Motor neuron (in vitro differentiated cells): Measurements from ENCODE around the gene PCDHGB7. TPM values are rescaled to one million over a fixed set of nuclear protein-coding genes. Genes with fewer than 3 reads are reported as not detected.
"Not testable (repeated sequence)": the region's sequence is repeated elsewhere in the genome, so short reads cannot be mapped to it uniquely, and the experiment has no call there.

ENCODE experiments used
- ATAC-seq, 8 experiments: fragments of 200-7000 bp; cut with Tn5 transposase; replicated peaks in 6 of 8; 2 replicates each; pipeline ENCODE4 v1.8.0; 2021; ENCODE audit warnings: mild to moderate bottlenecking in 8 of 8, moderate library complexity in 8 of 8
- H3K27ac ChIP-seq, 2 donors: fragments of 250-450 bp; sonication (Bioruptor Pico); 2 replicates each; pipeline ENCODE4 v1.9.0; 2021; ENCODE audit warnings: antibody characterized with exemption in 2 of 2, mild to moderate bottlenecking in 2 of 2, moderate library complexity in 1 of 2
- H3K4me1 ChIP-seq, 2 donors: fragments of 250-450 bp; sonication (Bioruptor Pico); replicated peaks in 1 of 2; 2 replicates each; pipeline ENCODE4 v1.6.1; 2021; ENCODE audit warnings: antibody characterized with exemption in 2 of 2, mild to moderate bottlenecking in 2 of 2, moderate library complexity in 1 of 2
- H3K4me3 ChIP-seq, 5 donors: fragments of 250-450 bp; sonication (Bioruptor Pico); 2 replicates each; pipeline ENCODE4 v1.9.0; 2021; ENCODE audit warnings: antibody characterized with exemption in 5 of 5, mild to moderate bottlenecking in 5 of 5, moderate library complexity in 4 of 5
- WGBS, 10 experiments: fragments of 450-650 bp; shearing (Covaris generic); methylation state at CpG; one replicate each; pipeline ENCODE4 v1.0.0; 2022; 5-methylcytosine and 5-hydroxymethylcytosine counted together
- in situ Hi-C, 9 experiments: fragments of 400-800 bp; cut with MboI; loops; one replicate each; pipeline ENCODE4 v1.15.0; 2021; ENCODE audit warnings: low sequenced_read_pairs in 9 of 9, low pct_unique_long_range_greater_than_20kb in 2 of 9; ENCODE audit not compliant: unreplicated experiment in 9 of 9
- total RNA-seq, 8 experiments: library from RNA; unstranded; fragments of 300-600 nt; gene quantifications; 2 replicates each; pipeline versions ENCODE4 v1.2.3 to v1.2.4, GENCODE V29; 2022

The PCDHGB7 gene
- total RNA-seq, 8 experiments from 2014 or later, result 4.7 to 31.4 (median 9.2) TPM

DNA sequence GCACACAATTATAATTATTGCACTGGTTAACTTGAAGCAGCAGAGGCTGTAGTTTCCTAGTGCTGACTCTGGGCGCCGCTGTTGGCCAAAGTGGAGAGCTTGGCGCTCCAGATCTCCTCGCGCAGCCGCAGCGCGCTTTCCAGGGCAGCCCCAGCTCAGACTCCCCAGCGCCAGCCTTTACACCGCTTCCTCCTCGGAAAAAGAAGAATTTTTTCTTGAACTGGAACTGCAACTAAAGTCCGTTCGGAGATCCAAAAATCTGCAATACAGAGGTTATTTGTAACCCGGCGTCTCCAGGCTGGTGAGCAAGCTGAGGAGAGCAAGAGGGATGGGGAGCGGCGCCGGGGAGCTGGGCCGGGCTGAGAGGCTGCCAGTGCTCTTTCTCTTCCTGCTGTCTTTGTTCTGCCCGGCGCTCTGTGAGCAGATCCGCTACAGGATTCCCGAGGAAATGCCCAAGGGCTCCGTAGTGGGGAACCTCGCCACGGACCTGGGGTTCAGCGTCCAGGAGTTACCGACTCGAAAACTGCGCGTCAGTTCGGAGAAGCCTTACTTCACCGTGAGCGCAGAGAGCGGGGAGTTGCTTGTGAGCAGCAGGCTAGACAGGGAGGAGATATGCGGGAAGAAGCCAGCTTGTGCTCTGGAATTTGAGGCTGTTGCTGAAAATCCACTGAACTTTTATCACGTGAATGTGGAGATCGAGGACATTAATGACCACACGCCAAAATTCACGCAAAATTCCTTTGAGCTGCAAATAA, 29.7 kb upstream of the PCDHGB7 start, which contains the start of gene PCDHGB4:
Gene PCDHGB4, plus strand, starts transcription at position 142 of the 755 bp plus-strand sequence. Its CDS starts 187 bp downstream, at position 329.
- H3K4me1 ChIP-seq, in situ Hi-C loops, H3K27ac ChIP-seq: not testable (repeated sequence)
- ATAC-seq, result peak in 5 of 8 experiments; percentile 60 to 99 (median 74)
- 0 to 82% (median 48%) methylated on average over 2 to 12 of the region's 40 CpGs; no CpG with 5 or more reads in 4 of the 10 experiments for WGBS, 10 experiments
- peak within 1 kb of the TSS in 1 of 5 donors; percentile 46 for H3K4me3 ChIP-seq

DNA sequence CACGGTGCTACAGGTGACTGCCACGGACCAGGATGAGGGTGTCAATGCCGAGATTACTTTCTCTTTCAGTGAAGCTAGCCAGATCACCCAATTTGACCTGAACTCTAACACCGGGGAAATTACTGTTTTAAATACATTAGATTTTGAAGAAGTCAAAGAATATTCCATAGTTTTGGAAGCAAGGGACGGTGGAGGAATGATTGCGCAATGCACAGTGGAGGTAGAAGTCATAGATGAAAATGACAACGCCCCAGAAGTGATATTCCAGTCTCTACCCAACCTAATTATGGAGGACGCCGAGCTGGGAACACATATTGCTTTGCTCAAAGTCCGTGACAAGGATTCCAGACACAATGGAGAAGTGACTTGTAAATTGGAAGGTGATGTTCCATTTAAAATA, 28.8 kb upstream of the PCDHGB7 start:
- ATAC-seq, result no peak
- H3K4me1 ChIP-seq, result no peaks in the 10 kb centered on the region
- no peak overlapping the region for H3K27ac ChIP-seq
- in situ Hi-C loops, result no loop called here
- H3K4me3 ChIP-seq, result peak overlapping the region in 1 of 5 donors; percentile 24
- WGBS, 10 experiments, result 27 to 100% (median 84%) methylated on average over 3 to 9 of the region's 10 CpGs

DNA sequence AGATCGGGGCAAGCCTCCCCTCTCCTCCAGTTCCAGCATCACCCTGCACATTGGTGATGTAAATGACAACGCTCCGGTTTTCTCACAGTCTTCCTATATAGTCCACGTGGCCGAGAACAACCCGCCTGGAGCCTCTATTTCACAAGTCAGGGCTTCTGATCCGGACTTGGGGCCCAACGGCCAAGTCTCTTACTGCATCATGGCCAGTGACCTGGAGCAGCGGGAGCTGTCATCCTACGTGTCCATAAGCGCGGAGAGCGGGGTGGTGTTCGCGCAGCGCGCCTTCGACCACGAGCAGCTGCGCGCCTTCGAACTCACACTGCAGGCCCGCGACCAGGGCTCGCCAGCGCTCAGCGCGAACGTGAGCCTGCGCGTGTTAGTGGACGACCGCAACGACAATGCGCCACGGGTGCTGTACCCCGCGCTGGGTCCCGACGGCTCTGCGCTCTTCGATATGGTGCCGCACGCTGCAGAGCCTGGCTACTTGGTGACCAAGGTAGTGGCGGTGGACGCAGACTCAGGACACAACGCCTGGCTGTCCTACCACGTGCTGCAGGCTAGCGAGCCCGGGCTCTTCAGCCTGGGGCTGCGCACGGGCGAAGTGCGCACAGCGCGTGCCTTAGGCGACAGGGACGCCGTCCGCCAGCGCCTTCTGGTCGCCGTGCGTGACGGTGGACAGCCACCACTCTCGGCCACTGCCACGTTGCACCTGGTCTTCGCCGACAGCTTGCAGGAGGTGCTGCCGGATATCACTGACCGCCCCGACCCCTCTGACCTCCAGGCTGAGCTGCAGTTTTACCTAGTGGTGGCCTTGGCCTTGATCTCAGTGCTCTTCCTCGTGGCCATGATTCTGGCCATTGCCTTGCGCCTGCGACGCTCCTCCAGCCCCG, 28.1 kb upstream of the PCDHGB7 start:
- 18 to 100% (median 92%) methylated on average over 2 to 53 of the region's 77 CpGs; no CpG with 5 or more reads in 4 of the 10 experiments for WGBS, 10 experiments

DNA sequence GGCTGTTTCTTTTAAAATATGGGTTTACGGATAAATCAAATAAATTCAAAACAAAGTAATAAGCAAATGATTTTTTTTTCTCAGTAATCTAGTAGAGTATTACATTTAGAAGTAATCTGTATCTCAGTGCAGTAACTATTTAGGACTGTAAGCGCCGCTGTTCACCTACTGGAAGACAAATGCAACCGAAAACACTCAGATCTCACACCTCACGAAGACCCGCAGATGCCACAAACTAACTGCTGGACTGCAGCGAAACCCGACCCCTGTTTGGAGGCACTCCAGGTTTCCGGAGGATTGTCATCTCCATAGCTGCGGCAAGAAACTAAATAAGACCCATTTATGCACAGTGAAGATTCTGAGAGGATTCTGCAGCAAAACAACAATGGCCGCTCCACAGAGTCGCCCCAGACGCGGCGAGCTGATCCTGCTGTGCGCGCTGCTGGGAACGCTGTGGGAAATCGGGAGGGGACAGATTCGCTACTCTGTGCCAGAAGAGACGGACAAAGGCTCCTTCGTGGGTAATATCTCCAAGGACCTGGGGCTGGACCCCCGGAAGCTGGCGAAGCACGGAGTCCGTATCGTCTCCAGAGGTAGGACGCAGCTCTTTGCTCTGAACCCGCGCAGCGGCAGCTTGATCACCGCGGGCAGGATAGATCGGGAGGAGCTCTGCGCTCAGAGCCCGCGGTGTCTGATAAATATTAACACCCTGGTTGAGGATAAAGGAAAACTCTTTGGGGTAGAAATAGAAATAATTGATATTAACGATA, 24.9 kb upstream of the PCDHGB7 start, which contains the start of gene PCDHGA8:
Gene PCDHGA8, plus strand, starts transcription at position 205 of the 770 bp plus-strand sequence. Its CDS starts 181 bp downstream, at position 386.
- 15 to 96% (median 83%) methylated on average over 1 to 38 of the region's 38 CpGs for WGBS, 10 experiments
- in situ Hi-C loops, result no loop called here
- no peak within 1 kb of the TSS for H3K4me3 ChIP-seq
- H3K4me1 ChIP-seq, result no peaks in the 10 kb centered on the region
- H3K27ac ChIP-seq, result no peak within 1 kb of the TSS
- no peak for ATAC-seq

More for the DNA sequence above, 28.1 kb upstream of the PCDHGB7 start:
- Histone ChIP-seq H3K27ac (no peak overlapping the region), H3K4me3 (no peak overlapping the region), H3K4me1 (no peaks in the 10 kb centered on the region)
- no peak for ATAC-seq
- in situ Hi-C loops, result no loop called here

DNA sequence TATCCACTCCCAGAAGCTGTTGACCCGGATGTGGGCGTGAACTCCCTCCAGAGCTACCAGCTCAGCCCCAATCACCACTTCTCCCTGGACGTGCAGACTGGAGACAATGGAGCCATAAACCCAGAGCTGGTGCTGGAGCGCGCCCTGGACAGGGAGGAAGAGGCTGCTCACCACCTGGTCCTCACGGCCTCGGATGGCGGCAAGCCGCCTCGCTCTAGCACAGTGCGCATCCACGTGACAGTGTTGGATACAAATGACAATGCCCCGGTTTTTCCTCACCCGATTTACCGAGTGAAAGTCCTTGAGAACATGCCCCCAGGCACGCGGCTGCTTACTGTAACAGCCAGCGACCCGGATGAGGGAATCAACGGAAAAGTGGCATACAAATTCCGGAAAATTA, 24.2 kb upstream of the PCDHGB7 start:
- Histone ChIP-seq H3K4me3 (no peak overlapping the region), H3K4me1 (no peaks in the 10 kb centered on the region), H3K27ac (no peak overlapping the region)
- no peak for ATAC-seq
- 0 to 97% (median 90%) methylated on average over 2 to 18 of the region's 21 CpGs for WGBS, 10 experiments
- in situ Hi-C loops, result no loop called here

DNA sequence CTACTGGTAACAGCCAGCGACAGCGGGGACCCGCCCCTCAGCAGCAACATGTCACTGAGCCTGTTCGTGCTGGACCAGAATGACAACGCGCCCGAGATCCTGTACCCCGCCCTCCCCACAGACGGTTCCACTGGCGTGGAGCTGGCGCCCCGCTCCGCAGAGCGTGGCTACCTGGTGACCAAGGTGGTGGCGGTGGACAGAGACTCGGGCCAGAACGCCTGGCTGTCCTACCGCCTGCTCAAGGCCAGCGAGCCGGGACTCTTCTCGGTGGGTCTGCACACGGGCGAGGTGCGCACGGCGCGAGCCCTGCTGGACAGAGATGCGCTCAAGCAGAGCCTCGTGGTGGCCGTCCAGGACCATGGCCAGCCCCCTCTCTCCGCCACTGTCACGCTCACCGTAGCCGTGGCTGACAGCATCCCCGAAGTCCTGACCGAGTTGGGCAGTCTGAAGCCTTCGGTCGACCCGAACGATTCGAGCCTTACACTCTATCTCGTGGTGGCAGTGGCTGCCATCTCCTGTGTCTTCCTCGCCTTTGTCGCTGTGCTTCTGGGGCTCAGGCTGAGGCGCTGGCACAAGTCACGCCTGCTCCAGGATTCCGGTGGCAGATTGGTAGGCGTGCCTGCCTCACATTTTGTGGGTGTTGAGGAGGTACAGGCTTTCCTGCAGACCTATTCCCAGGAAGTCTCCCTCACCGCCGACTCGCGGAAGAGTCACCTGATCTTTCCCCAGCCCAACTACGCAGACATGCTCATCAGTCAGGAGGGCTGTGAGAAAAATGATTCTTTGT, 22.9 kb upstream of the PCDHGB7 start:
- in situ Hi-C loops, H3K27ac ChIP-seq, H3K4me1 ChIP-seq, ATAC-seq, H3K4me3 ChIP-seq: not testable (repeated sequence)
- 60 to 100% (median 88%) methylated on average over 1 to 12 of the region's 53 CpGs; no CpG with 5 or more reads in 4 of the 10 experiments for WGBS, 10 experiments

DNA sequence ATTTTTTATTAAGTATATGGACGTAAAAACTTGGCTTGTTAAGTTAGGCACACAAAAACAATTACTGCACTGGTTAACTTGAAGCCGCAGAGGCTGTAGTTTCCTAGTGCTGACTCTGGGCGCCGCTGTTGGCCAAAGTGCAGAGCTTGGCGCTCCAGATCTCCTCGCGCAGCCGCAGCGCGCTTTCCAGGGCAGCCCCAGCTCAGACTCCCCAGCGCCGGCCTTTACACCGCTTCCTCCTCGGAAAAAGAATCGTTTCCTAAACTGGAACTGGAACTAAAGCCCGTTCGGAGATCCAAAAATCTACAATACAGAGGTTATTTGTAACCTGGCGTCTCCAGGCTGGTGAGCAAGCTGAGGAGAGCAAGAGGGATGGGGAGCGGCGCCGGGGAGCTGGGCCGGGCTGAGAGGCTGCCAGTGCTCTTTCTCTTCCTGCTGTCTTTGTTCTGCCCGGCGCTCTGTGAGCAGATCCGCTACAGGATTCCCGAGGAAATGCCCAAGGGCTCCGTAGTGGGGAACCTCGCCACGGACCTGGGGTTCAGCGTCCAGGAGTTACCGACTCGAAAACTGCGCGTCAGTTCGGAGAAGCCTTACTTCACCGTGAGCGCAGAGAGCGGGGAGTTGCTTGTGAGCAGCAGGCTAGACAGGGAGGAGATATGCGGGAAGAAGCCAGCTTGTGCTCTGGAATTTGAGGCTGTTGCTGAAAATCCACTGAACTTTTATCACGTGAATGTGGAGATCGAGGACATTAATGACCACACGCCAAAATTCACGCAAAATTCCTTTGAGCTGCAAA, 19.5 kb upstream of the PCDHGB7 start, which contains the start of gene PCDHGB5:
Gene PCDHGB5, plus strand, starts transcription at position 192 of the 796 bp plus-strand sequence. Its CDS starts 181 bp downstream, at position 373.
- 0 to 88% (median 40%) methylated on average over 1 to 9 of the region's 43 CpGs; no CpG with 5 or more reads in 3 of the 10 experiments for whole genome bisulfite sequencing, 10 experiments
- H3K4me3 ChIP-seq, H3K27ac ChIP-seq, in situ Hi-C loops, H3K4me1 ChIP-seq: not testable (repeated sequence)
- ATAC-seq, result peak in 4 of 8 experiments; percentile 30 to 95 (median 62)

DNA sequence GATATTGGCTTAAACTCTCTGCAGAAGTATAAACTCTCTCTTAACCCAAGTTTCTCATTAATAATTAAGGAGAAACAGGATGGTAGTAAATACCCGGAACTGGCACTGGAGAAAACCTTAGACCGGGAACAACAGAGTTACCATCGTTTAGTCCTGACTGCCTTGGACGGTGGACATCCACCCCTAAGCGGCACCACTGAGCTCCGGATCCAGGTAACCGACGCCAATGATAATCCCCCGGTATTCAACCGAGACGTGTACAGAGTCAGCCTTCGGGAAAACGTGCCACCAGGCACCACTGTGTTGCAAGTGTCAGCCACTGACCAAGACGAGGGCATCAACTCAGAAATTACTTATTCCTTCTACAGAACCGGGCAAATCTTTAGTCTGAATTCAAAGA, 18.9 kb upstream of the PCDHGB7 start:
- no peak overlapping the region for H3K4me3 ChIP-seq
- 12 to 96% (median 82%) methylated on average over 2 to 13 of the region's 15 CpGs; no CpG with 5 or more reads in 1 of the 10 experiments for WGBS, 10 experiments
- H3K4me1 ChIP-seq, result no peaks in the 10 kb centered on the region
- ATAC-seq, result no peak
- in situ Hi-C loops, result no loop called here
- no peak overlapping the region for H3K27ac ChIP-seq

DNA sequence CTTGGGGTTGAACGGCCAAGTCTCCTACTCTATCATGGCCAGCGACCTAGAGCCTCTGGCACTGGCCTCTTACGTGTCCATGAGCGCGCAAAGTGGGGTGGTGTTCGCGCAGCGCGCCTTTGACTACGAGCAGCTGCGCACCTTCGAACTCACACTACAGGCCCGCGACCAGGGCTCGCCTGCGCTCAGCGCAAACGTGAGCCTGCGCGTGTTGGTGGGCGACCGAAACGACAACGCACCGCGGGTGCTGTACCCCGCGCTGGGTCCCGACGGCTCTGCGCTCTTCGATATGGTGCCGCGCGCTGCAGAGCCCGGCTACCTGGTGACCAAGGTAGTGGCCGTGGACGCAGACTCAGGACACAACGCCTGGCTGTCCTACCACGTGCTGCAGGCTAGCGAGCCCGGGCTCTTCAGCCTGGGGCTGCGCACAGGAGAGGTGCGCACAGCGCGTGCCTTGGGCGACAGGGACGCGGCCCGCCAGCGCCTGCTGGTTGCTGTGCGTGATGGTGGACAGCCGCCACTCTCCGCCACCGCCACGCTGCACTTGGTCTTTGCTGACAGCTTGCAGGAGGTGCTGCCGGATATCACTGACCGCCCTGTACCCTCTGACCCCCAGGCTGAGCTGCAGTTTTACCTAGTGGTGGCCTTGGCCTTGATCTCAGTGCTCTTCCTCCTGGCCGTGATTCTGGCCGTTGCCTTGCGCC, 17.8 kb upstream of the PCDHGB7 start:
- Histone ChIP-seq H3K4me1 (no peaks in the 10 kb centered on the region), H3K4me3 (no peak overlapping the region), H3K27ac (no peak overlapping the region)
- 20 to 100% (median 92%) methylated on average over 2 to 31 of the region's 61 CpGs; no CpG with 5 or more reads in 3 of the 10 experiments for WGBS, 10 experiments
- ATAC-seq, result no peak
- in situ Hi-C loops, result loop anchor here in 6 of 9 experiments (10.0 to 25.0 kb wide), 3 partner anchors 125 to 163 kb away; no protein-coding TSS in a partner anchor

DNA sequence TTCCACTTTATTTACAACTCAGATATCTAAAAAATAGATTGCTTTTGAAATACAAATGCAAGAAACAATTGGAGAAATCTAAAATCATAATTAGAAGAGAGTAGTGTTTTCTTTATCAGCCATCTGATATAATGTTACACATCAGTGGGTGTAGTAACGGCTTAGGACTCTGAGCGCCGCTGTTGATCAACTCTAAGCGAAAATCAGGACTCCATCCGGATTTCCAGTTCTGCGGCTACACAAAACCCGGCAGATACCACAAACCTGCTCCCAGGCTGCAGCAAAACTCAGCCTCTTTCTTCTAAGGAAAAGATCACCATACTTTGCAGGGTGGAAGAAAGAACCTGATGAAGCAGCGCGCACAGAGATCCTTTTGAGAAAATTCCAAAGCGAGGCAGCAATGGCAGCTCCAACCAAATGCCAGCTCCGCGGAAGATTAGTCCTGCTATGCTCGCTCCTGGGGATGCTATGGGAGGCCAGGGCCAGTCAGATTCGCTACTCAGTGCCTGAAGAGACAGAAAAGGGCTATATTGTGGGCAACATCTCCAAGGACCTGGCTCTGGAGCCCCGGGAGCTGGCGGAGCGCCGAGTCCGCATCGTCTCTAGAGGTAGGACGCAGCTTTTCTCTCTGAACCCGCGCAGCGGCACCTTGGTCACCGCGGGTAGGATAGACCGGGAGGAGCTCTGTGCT, 14.8 kb upstream of the PCDHGB7 start, which contains the start of gene PCDHGA9:
Gene PCDHGA9, plus strand, starts transcription at position 226 of the 691 bp plus-strand sequence. Its CDS starts 175 bp downstream, at position 401.
- Histone ChIP-seq H3K4me1 (no peaks in the 10 kb centered on the region), H3K27ac (no peak within 1 kb of the TSS), H3K4me3 (no peak within 1 kb of the TSS)
- peak in 2 of 8 experiments; percentile 68 to 88 for ATAC-seq
- 13 to 95% (median 80%) methylated on average over 3 to 26 of the region's 27 CpGs; no CpG with 5 or more reads in 1 of the 10 experiments for WGBS, 10 experiments
- in situ Hi-C loops, result loop anchor here in 6 of 9 experiments (10.0 to 25.0 kb wide), 3 partner anchors 122 to 160 kb away; no protein-coding TSS in a partner anchor
